NCI-H146 treated with DMSO at 0.1 percent for 48 hours (cell line): ENCODE measurements around the gene SLC15A5.

ENCODE experiments used
- DNase-seq: peaks from one replicate; lab custom pipeline; 2025; ENCODE audit not compliant: unreplicated experiment; lab: John Stamatoyannopoulos, UW

The SLC15A5 gene

DNA sequence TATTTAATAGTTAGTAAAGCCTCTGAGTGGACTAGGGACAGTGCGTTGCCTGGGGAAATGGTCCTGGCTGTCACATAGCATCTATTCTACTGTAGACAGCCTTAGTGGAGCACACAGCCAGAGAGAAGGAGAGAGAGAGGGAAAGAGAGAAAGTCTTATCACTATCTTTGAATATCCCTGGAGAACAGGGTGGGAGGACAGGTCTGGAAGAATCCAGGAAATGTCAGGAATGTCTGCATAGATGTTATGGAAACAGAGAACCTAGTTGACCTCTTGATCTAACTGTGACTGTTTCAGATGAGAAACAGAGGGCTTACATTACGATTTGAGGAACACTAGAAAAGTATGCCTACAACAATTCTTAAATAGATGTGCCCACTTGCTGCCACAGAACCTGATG is 92.8 kb downstream of the SLC15A5 start:
- DNase-seq, result no peak

DNA sequence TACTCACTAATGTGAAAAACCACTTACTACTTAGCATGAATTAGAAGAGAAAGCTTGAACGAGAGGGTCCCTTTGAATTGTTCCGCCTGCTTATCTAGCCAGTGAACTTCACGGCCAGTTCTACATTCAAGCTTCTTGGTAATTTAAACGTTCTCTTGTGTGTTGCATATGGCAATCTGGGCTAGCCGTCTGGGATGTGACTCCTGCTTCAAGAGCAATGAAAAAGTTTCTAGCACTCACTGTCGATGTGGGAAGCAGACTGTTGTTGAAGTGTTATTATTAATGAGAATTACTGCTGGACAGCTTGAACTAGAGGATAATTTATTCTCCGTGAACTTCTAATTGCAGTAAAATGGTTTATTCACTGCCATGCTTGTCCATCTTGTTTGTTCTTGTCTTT is 93.9 kb downstream of the SLC15A5 start:
- DNase-seq, result no peak

DNA sequence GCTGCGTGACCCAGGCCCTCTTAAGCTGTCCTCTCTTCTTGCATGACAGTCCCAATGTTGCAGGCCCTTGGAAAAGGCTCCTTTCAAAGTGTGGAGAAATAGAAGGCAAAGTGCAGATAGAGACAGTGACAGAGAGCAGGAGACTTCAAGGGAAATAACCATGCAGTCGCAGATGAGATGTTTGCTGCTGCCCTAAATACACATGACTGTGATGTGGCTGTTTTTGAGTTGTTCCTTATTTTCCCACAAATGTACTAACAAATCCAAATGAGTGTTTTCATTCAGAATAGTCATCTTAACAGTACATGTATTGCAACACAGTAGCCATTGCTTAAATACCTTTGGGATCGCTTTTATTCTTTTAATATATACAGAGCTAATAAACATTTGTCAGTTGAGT is 101.6 kb downstream of the SLC15A5 start:
- DNase-seq, result no peak

DNA sequence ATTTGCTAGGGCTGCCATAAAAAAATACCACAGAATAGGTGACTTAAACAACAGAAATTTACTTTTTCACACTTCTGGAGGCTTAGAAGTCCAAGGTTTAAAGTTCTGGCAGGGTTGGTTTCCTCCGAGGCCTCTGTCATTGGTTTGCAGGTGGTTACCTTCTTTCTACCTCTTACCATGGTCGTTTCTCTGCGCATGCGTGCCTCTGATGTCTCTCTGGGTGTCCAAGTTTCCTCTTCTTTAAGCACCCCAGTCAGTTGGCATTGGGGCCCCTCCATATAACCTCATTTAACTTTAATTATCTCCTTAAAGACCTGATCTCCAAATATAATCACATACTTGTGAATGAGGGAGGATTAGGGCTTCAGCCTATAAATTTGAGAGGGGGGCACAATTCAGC is 103.2 kb downstream of the SLC15A5 start:
- DNase-seq, result no peak

DNA sequence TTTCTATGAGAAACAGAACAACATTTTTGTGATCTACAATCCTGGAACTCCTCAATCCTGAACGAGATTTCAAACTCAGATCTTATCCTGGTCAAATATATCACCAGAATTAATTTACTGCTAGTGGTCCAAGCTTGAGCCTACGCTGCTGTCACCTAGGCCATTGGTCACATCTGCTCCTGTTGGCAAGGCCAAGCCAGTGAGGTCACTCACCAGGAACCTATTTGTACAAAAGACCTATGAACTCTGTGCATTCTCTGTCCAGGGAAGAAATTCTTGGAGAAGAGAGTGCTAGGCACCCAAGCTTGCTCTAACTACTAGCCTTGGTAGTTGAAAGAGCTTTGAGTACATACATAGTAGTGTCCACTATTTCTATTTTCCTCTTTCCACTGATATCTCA is 106.1 kb downstream of the SLC15A5 start:
- DNase-seq, result no peak

DNA sequence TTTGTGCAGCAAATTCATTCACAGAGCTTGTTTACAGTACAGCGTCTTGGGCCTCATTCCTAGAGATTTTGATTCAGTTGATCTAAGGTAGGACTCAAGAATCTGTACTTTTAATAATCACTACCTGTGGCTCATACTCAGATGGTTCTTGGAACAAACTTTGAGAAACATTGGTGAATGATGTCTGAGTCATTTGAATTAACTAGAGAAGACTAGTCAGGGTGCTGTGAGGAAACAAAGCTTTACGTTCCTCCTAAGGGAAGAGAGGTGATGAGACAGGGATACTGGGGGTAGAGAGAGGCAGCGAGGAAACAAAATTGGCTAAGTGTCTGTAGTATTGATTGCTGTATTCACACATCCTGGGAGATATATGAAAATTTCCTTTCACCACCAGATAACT is 109.4 kb downstream of the SLC15A5 start:
- DNase-seq, result no peak

DNA sequence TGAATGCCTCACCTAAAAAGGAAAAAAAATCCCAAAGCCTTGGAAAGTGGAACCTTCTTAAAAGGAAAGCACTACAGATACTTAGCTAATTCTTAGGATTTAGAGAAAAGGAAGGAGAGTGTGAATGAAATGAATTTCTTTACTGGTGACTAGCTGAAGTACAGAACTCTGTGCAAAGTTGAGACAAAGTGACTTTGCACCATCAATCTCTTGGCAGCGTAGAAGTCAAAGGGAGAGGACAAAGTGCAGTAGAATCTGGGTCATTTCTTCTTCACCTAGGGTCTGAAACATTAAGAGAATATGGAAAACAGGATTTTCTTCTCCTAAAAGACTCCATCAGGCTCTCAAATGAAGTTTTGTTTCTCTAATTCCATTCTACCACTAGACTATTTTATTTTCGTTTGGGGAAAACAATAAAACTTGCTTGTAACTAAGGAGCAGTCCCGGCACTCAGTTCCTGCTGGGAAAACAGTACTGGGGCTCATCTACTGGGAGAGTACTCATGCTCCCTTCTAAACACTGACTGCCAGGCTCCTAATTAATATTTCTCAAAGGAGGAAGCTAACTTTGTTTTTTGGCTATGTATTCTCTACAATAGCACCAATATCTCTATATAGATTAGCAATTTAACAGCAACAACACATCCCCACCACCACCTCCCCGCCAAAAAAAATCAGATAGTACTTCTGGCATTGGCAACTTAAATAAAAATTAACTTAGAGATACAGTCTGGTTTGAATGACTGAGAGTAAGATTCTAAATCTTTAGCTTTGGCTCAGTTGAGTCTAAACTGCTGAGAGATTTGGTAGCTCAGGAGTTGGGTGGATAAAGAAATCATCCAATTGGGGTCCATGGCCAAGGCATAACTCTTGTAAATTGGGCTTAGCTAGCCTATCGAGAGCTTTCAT is 110.7 kb downstream of the SLC15A5 start:
- no peak for DNase-seq

DNA sequence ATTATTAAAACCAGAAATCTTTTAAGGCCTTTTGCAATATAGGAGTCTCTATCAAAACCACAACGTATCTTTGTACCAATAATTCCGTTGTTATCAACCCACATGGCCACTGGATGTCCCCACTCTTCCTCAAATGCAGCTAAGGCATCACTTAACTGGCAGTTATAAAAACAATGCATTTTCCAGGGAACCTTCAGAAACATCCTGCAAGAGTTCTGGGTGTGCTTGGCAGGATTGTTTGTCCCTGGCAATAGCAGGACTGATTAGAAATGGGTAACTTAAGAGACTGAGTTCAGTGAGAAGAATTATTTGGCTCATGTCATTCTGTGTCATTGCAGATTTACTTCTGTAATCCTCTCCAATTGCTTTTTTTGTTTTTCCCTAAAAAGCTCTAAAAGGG is 112.0 kb downstream of the SLC15A5 start:
- peak; percentile 88 for DNase-seq

DNA sequence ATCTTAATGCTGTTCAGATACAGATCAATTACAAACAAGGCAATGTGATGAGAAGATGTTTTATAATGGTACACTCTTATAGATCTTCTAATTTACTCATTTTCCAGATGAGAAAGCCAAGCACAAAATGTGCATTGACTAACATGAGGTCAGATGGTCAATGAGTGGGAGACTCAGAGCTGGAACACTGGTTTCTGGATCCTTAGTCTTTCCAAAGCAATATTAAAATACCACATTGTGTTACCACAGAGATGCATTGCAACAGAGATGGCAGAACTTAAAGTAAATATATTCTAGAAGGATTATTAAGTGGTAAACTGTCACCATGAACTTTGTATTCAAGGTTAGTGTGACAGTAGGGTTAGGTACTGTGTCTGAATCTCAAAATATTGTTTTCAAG is 113.6 kb downstream of the SLC15A5 start:
- DNase-seq, result no peak

DNA sequence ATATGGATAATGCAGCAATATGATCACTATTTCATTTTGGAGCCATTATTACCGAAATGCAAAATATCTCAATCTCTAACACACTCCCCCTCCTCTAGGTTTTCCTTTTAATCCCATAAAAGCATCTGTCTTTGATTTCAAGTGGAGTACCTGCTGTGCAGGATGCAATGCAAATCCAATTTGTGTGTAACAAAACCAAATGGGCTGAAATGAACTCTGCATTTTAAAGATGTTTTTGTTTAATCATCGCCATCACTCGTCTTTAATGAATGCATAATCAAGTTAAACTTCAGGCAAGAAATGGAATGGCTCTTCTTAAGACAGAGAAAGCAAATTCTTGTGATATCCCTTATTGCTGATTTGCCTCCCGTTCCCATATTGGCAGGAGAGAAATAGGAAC is 114.3 kb downstream of the SLC15A5 start:
- DNase-seq, result peak; percentile 19

DNA sequence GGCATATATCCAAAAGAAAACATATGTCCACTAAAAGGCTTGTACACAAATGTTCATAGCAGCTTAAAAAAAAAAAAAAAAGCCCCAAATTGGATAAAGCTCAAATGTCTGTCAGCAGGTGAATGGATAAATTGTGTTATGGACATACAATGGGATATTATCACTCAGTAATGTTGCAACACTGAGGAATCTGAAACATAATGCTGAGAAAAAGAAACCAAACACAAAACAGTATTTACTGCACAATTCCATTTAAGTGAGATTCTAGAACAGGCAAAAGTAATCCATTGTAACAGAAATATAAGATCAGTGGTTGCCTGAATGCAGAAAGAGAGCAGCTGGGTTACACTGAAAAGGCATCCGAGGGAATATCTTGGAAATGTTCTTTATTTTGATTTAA is 117.9 kb downstream of the SLC15A5 start:
- no peak for DNase-seq

DNA sequence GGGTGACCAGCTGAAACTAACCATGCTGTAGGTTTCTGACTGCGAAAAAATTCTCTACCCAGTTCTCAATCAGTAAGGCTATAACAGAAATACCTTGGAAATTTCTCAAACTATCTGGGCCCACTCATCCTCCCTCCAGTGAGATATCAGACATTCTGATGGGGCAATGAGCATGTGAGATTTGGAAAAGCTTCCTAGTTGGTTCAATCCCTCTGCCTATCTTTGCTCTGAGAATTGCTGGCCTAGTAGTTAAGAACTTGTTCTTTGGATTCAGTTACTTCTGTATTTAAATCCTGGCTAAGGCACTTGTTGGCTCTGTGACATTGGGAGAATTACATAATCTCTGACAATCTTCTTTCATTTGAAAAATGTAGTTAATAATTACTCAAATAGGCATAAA is 119.4 kb downstream of the SLC15A5 start:
- no peak for DNase-seq

DNA sequence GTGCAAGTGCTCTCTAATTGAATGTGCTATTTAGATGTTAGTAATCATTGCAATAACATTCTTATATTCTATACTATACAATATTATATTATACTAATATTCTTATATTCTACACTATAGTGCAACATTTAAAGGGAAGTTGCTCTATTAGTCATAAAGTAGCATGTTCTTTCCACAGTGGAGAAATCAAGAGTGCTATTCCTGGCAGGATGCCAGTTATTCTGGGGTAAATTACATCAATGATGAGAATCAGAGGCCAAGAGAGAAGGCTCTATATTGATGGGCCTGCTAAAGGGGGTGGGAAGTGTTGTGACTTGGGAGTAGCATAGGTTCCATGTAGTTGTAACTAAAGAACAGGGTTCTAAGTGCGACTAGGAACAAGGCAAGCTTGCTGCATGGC is 121.5 kb downstream of the SLC15A5 start:
- DNase-seq, result no peak

DNA sequence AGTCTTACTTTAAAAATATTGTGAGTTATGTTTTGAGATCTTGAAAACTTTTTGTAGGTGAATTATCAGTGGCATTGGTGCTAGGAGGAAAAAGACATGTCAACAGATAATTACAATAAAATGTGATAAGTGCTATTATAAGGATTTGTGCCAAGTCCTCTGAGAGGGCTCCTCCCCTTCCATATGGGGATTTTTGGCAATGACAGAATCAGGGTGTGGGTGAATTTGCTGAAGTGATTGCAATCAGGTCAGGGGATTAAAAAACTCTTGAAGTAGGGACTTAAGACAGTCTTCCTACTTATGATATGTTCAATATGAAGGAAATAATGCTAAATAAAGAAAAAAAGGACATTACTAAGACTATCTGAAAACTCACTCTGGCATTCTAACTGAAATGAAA is 122.5 kb downstream of the SLC15A5 start:
- DNase-seq, result no peak

DNA sequence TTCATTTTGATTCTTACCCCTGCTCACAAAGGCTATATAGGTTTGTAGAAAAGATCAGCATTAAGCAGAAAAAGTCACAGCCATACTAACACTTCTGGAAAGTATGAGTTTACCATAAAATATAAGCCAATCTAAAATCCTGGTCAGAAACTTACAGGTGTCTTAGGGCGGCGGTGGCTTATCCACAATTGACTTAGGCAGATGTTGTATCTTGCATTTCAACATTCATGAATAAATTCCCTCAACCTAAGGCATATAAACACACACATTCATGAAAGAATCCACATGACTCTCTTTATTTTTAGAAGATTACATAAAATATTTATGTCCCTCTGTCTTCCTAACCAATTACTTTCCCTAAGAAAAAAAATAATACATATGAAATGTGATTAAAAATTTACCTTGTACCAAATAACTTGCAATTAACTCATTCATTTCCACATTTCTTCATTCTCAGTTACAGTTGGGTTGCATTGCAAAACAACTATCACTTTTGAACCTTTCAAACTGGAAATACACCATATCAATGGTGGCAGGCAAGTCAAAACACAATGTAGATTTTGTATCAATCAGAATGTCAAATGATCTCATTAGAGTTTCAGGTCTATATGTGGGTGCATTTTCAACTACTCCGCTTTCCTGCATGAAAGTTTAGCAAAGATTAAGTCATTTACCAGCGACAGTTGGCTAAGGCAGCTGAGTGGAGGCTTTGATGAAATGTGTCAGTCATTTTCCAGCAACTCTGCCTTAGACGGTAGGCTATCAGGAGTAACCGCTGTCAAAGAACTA is 124.4 kb downstream of the SLC15A5 start:
- no peak for DNase-seq

DNA sequence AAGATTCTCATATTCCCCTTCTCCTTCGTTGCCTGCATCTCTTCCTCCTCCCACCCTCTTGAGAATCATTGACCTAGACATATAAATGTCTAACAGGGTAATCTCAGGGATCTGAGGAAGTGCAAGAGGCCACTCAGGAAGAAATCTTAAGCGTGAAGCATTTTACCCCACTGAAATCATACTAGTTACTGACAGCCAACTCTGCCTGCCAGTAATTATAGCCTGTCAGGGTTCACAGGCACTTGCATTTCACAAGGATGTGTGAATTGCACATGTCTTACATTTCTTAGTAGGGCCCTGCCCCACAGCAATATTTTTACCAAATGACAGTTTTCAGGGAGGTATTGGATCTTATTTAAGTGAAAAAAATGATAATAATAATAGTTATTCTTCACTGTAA is 127.2 kb downstream of the SLC15A5 start:
- DNase-seq, result no peak

DNA sequence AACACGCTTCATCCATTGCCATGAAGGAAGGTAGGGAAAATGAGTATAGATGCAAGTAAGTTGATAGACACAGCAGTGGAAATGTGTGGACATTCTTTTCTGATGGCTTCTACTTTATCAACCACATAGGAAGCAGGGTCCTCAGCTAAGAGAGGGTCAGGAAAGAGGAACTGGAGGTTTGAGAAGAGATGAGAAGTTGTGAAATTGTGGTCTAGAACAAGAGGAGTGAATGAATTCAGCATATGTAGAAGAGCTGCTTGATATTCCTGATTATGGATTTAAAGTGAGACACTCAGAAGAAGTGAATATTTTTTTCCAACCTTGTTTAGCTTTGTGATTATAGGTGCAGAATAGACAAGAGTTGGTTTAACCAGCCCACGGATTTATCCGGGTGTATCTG is 128.5 kb downstream of the SLC15A5 start:
- DNase-seq, result no peak
